SK-N-MC (cell line): Measurements from ENCODE around the gene CFAP70.

Source experiments
- EZH2 ChIP-seq: fragments of 200-600 bp; sonication (generic); IDR thresholded peaks from one replicate; pipeline ENCODE4 v1.6.1; 2017; ENCODE audit warnings: antibody characterized with exemption
- FOXP2 ChIP-seq: optimal IDR thresholded peaks from 2 replicates; pipeline ENCODE3; 2011; ENCODE audit warnings: mild to moderate bottlenecking, moderate library complexity; ENCODE audit not compliant: insufficient read depth; ENCODE audit errors: extremely low read length, control extremely low read depth
- POLR2AphosphoS5 ChIP-seq: IDR thresholded peaks from 2 replicates; pipeline ENCODE4 v1.6.1; 2012; ENCODE audit warnings: mild to moderate bottlenecking, low read depth, low read length, borderline replicate concordance

DNA sequence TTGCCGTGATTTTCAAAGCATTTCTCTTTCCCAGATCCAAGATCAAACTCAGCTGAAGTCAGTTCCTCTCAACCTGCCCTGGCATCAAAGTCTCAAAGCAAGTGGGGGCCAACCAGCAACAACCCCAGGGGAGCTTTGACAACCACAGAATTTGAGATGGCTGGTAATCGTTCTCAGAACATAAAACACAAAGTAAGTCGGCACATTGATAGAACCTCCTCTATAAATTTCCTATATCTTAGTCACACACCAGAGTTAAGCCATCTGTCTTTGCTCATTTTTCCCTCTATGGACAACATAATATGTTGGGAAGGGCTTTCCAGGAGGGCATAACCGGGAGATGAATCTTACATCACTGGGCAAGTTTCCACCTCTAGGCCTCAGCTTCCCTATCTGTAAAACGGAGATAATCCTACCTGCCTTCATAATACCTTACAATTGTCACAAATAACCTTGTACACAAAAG, 110.4 kb downstream of the CFAP70 start:
- TF ChIP-seq FOXP2 (no peak), EZH2 (no peak), POLR2AphosphoS5 (no peak)
